CD1c-positive myeloid dendritic cell (primary cell): Measurements from ENCODE around the gene NUCB1.

Source experiments
- DNase-seq: peaks from one replicate; pipeline ENCODE4 v3.0.0-alpha.2; 2016; ENCODE audit errors: extremely low spot score

NUCB1 gene

GRCh38 chr19:48934837-48935236, 34.7 kb downstream of the NUCB1 start:
- DNase-seq: no peak

GRCh38 chr19:48935864-48936263, 35.8 kb downstream of the NUCB1 start:
- no peak for DNase-seq

DNA sequence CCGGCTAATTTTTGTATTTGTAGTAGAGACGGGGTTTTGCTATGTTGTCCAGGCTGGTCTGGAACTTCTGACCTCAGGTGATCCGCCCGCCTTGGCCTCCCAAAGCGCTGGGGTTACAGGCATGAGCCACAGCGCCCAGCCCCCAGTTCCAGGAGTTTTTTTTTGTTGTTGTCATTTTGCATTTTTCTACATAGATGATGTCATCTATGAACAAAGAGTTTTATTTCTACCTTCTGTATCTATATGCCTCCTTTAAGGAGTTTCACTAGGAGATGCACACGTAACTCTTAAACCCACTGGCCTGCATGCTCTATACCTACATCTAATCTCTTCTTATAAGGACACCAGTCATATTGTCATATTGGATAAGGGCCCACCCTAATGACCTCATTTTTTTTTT, 38.1 kb downstream of the NUCB1 start:
- DNase-seq: no peak

GRCh38 chr19:48940902-48941301, 40.8 kb downstream of the NUCB1 start:
- DNase-seq: no peak

DNA sequence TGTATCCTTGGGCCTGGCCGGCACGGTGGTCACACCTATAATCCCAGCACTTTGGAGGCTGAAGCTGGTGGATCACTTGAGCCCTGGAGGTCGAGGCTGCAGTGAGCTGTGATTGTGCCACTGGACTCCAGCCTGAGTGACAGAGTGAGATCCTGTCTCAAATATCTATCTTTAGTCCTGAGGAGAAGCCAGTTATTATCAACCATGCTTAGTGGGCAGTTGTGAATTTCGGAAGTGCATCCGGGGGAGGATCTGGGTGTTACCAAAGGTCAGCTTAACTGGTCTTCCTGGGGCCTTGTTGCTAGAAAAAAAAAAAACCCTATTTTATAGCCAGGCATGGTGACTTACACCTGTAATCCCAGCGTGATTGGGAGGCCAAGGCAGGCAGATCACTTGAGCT, 43.0 kb downstream of the NUCB1 start:
- DNase-seq: no peak

- DNase-seq: no peak
Measured at GRCh38 chr19:48945415-48945814, 45.3 kb downstream of the NUCB1 start.

DNA sequence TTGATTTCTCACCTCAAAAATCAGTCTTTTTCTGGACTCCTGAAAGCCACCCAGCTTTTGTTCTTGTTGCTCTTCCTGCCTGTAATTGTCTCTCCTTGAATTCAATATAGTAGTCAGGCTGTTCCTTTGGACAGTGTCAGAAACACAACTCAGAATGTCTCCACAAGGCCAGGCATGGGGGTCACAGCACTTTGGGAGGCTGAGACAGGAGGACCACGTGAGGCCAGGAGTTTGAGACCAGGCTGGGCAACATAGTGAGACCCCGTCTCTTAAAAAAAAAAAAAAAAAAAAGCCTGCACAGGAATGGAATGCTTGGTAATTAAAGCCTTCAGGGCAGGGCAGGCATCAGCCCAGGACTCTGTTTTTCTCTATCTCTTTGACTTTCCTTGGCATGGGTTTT, 45.7 kb downstream of the NUCB1 start:
- no peak for DNase-seq

DNA sequence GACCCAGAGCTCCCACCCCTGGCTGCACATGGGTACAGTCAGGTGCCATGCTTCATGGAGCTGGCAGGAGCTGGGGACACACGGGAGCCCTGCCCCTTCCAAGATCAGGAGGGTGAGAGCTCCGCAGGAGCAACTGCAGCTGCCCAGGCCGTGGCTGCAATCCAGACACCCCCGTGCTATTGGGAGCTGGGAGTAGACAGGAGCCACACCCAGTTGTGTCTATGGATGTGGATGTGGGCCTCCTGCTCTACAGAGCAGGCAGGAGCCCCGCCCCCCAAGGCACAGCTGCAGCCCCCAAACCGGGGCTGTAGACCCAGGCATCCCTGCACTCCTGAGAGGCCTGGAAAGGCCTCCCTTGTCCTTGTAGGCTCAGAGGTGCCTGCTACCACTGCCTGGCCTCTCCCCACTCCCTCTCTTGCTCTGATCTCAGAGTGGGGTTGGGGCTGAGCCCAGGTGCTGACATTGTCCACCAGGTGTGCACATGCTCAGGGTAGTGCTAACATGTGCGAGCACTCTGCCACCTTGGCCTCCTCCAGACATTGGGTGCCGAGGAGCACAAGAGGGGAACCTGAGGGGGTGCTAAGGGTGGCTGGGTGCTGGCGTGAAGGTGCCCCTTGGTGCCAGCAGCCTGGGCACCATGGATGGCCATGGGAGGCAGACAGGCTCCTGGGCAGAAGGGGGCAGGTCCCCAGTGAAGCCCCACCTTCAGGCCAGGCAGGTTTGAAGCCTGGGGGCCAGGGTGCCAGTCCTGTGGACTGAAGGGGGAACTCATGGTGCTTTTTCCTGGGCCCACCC, 46.5 kb downstream of the NUCB1 start:
- DNase-seq: no peak

DNA sequence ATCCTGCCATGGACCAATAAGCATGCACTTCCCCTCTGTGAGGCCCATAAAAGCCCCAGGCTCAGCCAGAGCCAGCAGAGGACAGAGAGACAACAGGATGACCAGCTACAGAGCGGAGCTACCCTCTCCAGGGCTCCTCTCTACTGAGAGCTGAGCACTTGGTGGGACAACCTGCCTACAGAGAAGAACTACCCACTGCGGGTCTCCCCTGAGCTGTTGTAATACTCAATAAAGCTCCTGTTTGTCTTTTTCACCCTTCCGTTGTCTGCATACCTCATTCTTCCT, 47.1 kb downstream of the NUCB1 start:
- DNase-seq: no peak

- DNase-seq: peak; percentile 38
Measured at GRCh38 chr19:48950159-48950558, 50.0 kb downstream of the NUCB1 start.

GRCh38 chr19:48950830-48951519, 50.9 kb downstream of the NUCB1 start:
- no peak for DNase-seq

GRCh38 chr19:48953141-48953540, 53.0 kb downstream of the NUCB1 start:
- DNase-seq: peak; percentile 32

- no peak for DNase-seq
Measured at GRCh38 chr19:48953990-48954594, 54.0 kb downstream of the NUCB1 start.

GRCh38 chr19:48954595-48955307, 54.6 kb downstream of the NUCB1 start, which contains the start of gene BAX:
BAX (plus strand) TSS chr19:48954875; CDS start chr19:48954929, 54 bp downstream.
- DNase-seq: peak; percentile 86

- DNase-seq: no peak
Measured at GRCh38 chr19:48955308-48955958, 55.3 kb downstream of the NUCB1 start.

DNA sequence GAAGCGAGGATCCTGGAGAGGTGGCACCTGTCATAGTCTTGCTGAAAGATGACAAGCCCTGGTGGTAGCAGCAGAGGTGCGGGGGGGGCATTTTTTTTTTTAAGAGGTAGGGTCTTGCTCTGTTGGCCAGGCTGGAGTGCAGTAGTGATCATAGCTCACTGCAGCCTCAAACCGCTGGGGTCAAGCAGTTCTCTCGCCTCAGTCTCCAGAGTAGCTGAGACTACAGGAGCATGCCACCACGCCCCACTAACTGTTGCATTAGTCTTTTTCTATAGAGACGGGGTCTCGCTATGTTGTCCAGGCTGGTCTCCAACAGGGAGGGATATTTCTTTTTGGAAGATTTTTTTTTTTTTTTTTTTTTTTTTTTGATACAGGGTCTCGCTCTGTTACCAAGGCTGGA, 57.9 kb downstream of the NUCB1 start:
- DNase-seq: no peak

DNA sequence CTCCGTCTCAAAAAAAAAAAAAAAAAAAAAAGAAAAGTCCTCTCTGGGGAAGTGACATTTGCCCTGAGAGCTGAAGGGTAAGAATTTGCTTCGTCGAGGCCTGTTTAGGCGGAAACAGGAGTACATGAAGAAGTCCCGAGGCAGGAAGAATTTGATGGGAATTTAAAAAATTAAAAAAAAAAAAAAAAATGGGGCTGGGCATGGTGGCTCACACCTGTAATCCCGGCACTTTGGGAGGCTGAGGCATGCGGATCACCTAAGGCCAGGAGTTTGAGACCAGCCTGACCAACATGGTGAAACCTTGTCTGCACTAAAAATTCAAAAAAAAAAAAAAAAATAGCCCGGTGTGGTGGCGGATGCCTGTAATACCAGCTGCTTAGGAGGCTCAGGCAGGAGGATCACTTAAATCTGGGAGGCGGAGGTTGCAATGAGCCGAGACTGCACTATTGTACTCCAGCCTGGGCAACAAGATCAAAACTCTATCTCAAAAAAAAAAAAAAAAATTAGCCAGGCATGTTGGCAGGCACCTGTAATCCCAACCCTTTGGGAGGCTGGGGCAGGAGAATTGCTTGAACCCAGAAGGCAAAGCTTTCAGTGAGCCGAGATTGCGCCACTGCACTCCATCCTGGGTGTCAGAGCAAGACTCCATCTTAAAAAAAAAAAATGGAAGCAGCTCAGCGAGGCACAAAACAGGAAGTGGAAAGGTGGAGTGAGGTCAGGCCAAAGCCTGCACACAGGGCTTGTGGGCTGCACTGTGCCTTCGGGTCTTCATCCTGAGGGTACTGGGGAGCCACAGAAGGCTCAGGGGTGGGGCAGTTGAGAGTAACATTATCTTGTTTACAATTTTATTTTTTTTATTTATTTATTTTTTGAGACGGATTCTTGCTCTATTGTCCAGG, 59.5 kb downstream of the NUCB1 start:
- peak; percentile 62 for DNase-seq

DNA sequence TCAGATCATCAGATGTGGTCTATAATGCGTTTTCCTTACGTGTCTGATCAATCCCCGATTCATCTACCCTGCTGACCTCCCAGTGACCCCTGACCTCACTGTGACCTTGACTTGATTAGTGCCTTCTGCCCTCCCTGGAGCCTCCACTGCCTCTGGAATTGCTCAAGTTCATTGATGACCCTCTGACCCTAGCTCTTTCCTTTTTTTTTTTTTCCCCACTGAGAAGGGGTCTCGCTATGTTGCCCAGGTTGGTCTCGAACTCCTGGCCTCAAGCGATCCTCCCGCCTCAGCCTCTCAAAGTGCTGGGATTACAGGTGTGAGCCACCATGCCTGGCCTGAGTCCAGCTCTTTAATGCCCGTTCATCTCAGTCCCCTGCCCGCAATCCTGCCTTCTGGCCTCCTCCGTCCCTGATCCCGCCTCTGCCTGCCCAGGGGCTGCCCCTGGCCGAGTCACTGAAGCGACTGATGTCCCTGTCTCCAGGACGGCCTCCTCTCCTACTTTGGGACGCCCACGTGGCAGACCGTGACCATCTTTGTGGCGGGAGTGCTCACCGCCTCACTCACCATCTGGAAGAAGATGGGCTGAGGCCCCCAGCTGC, 61.0 kb downstream of the NUCB1 start:
- peak; percentile 38 for DNase-seq

DNA sequence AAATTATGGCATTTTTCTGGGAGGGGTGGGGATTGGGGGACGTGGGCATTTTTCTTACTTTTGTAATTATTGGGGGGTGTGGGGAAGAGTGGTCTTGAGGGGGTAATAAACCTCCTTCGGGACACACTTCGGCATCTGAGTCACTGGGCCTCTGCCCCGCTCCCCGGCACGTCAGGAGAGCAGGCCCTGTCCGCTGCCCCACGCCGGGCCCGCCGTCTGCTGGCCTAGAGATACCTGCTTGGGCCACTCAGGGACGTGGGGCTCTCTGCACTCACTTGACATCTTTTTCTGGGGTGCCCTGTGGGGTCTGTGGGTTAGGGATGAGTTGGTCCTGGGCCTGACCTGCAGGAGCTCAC, 61.5 kb downstream of the NUCB1 start:
- no peak for DNase-seq

DNA sequence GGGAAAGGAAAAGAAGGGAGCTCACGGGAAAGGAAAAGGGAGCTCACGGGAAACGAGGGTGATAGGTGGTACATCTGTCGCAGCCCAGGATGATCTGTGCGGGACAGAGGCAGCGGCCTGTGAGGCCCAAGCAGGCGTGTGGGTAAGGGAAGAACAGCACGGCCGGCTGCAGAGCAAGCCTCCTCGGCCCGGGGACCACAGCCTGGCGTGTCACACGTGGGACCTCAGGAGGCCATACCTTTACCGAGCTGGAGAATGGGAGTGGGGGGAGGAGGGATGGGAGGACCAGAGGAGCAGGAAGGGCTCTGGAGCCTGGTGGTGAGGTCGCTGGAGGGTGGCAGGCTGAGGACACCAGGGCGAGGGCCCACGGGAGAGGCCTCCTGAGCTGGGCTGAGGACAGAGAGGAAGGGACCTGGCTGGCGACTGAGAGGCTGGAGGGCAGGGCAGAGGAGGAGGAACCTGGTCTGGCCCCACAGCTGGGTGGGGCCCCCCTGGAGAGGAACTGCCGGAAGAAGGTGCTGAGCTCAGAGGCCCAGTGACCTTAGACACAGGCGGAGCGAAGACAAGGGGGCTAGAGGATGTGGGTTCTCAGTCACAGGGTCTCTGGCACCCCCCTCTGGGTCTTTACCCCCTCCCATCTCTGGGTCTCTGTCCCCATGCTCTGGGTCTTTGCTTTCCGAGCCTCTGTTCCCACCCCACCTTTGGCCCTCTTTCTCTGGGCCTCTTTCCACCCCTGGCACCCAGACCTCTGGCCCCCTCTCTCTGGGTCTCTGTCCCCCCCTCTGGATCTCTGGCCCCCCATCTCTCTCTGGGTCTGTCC, 62.1 kb downstream of the NUCB1 start:
- DNase-seq: peak; percentile 84
